ENCODE data around the gene C2CD3. TPM values are rescaled to one million over a fixed set of nuclear protein-coding genes. Genes with fewer than 3 reads are reported as not detected.
"Not testable (repeated sequence)": the region's sequence is repeated elsewhere in the genome, so short reads cannot be mapped to it uniquely, and the experiment has no call there.

Gene C2CD3
- total RNA-seq, 2 experiments from 2014 or later: 40.2 to 47.1 TPM

GRCh38 chr11:74147199-74147929, 23.4 kb downstream of the C2CD3 start:
- Mint-ChIP-seq H3K4me3 (no peak overlapping the region), H3K36me3 (peaks cover 20% of the 10 kb centered on the region), H3K9me3 (ENCODE audit: low read depth) (no peaks in the 10 kb centered on the region), H3K27me3 (no peaks in the 10 kb centered on the region), H3K27ac (no peak overlapping the region), H3K4me1 (peaks cover 4% of the 10 kb centered on the region)
- ATAC-seq (no peak), DNase-seq (no peak)
- CTCF ChIA-PET: interaction anchor here (1.3 kb wide), 1 partner anchor 108 kb away, joined by 3 read pairs; no protein-coding TSS in a partner anchor

- Mint-ChIP-seq H3K4me3 (no peak overlapping the region), H3K9me3 (ENCODE audit: low read depth) (no peaks in the 10 kb centered on the region), H3K27me3 (no peaks in the 10 kb centered on the region), H3K36me3 (peaks cover 16% of the 10 kb centered on the region), H3K4me1 (peaks cover 3% of the 10 kb centered on the region), H3K27ac (no peak overlapping the region)
- CTCF ChIA-PET: interaction anchor here (1.4 to 1.5 kb wide), 2 partner anchors 9 to 180 kb away, joined by 3 to 4 read pairs; no protein-coding TSS in a partner anchor
- DNase-seq: no peak
- ATAC-seq: no peak
These were observed 26.2 kb downstream of the C2CD3 start for GRCh38 chr11:74144592-74144991.

- H3K4me1 Mint-ChIP-seq: peaks cover 2% of the 10 kb centered on the region
- no peak overlapping the region for H3K4me3 Mint-ChIP-seq
- CTCF ChIA-PET: no interaction called here
- H3K27ac Mint-ChIP-seq: no peak overlapping the region
- no peak for ATAC-seq
- no peak for DNase-seq
- no peaks in the 10 kb centered on the region for H3K9me3 Mint-ChIP-seq (ENCODE audit: low read depth)
- peaks cover 17% of the 10 kb centered on the region for H3K36me3 Mint-ChIP-seq
- no peaks in the 10 kb centered on the region for H3K27me3 Mint-ChIP-seq
These were observed 28.2 kb downstream of the C2CD3 start for GRCh38 chr11:74142624-74143023.

GRCh38 chr11:74141908-74142307, 28.9 kb downstream of the C2CD3 start:
- Mint-ChIP-seq H3K4me3 (no peak overlapping the region), H3K27ac (no peak overlapping the region), H3K9me3 (ENCODE audit: low read depth) (no peaks in the 10 kb centered on the region), H3K36me3 (peaks cover 17% of the 10 kb centered on the region), H3K27me3 (no peaks in the 10 kb centered on the region), H3K4me1 (peaks cover 2% of the 10 kb centered on the region)
- DNase-seq (no peak), ATAC-seq (no peak)
- CTCF ChIA-PET: no interaction called here

- Mint-ChIP-seq H3K27me3 (no peaks in the 10 kb centered on the region), H3K27ac (no peak overlapping the region), H3K36me3 (peaks cover 18% of the 10 kb centered on the region), H3K4me1 (peaks cover 2% of the 10 kb centered on the region), H3K4me3 (no peak overlapping the region), H3K9me3 (ENCODE audit: low read depth) (no peaks in the 10 kb centered on the region)
- no peak for DNase-seq
- CTCF ChIA-PET: no interaction called here
- ATAC-seq: no peak
These were observed 29.5 kb downstream of the C2CD3 start for GRCh38 chr11:74141241-74141695.

- H3K4me3 Mint-ChIP-seq; H3K27me3 Mint-ChIP-seq; ATAC-seq; H3K27ac Mint-ChIP-seq; H3K4me1 Mint-ChIP-seq; CTCF ChIA-PET; H3K9me3 Mint-ChIP-seq (ENCODE audit: low read depth); DNase-seq: not testable (repeated sequence)
- H3K36me3 Mint-ChIP-seq: peaks cover 17% of the 10 kb centered on the region
These were observed 30.8 kb downstream of the C2CD3 start for GRCh38 chr11:74139919-74140431.

- no peaks in the 10 kb centered on the region for H3K27me3 Mint-ChIP-seq
- no peak for DNase-seq
- ATAC-seq: no peak
- no peak overlapping the region for H3K4me3 Mint-ChIP-seq
- H3K27ac Mint-ChIP-seq: no peak overlapping the region
- no peaks in the 10 kb centered on the region for H3K4me1 Mint-ChIP-seq
- no peaks in the 10 kb centered on the region for H3K9me3 Mint-ChIP-seq (ENCODE audit: low read depth)
- H3K36me3 Mint-ChIP-seq: peaks cover 14% of the 10 kb centered on the region
- CTCF ChIA-PET: no interaction called here
These were observed 31.5 kb downstream of the C2CD3 start for GRCh38 chr11:74139151-74139918.

- H3K4me1 Mint-ChIP-seq: no peaks in the 10 kb centered on the region
- CTCF ChIA-PET: no interaction called here
- no peak overlapping the region for H3K27ac Mint-ChIP-seq
- no peak for ATAC-seq
- peaks cover 14% of the 10 kb centered on the region for H3K36me3 Mint-ChIP-seq
- no peaks in the 10 kb centered on the region for H3K9me3 Mint-ChIP-seq (ENCODE audit: low read depth)
- no peak overlapping the region for H3K4me3 Mint-ChIP-seq
- H3K27me3 Mint-ChIP-seq: no peaks in the 10 kb centered on the region
- DNase-seq: no peak
These were observed 32.2 kb downstream of the C2CD3 start for GRCh38 chr11:74138572-74138971.

- DNase-seq: no peak
- CTCF ChIA-PET: no interaction called here
- H3K9me3 Mint-ChIP-seq (ENCODE audit: low read depth): no peaks in the 10 kb centered on the region
These were observed 32.8 kb downstream of the C2CD3 start for GRCh38 chr11:74138021-74138420.

GRCh38 chr11:74135127-74135840, 35.5 kb downstream of the C2CD3 start:
- ATAC-seq (no peak), DNase-seq (no peak)
- CTCF ChIA-PET: interaction anchor here (0.8 to 1.1 kb wide), 2 partner anchors 10 to 90 kb away, joined by 3 read pairs; no protein-coding TSS in a partner anchor
- H3K27me3 Mint-ChIP-seq: no peaks in the 10 kb centered on the region
- H3K4me3 Mint-ChIP-seq: no peak overlapping the region
- H3K4me1 Mint-ChIP-seq: no peaks in the 10 kb centered on the region
- peaks cover 38% of the 10 kb centered on the region for H3K36me3 Mint-ChIP-seq
- H3K27ac Mint-ChIP-seq: no peak overlapping the region
- no peaks in the 10 kb centered on the region for H3K9me3 Mint-ChIP-seq (ENCODE audit: low read depth)

More at GRCh38 chr11:74138021-74138420, 32.8 kb downstream of the C2CD3 start:
- Mint-ChIP-seq H3K27me3 (no peaks in the 10 kb centered on the region), H3K4me1 (no peaks in the 10 kb centered on the region), H3K4me3 (no peak overlapping the region), H3K36me3 (peaks cover 14% of the 10 kb centered on the region), H3K27ac (no peak overlapping the region)
- ATAC-seq: no peak

GRCh38 chr11:74134661-74135060, 36.1 kb downstream of the C2CD3 start:
- Mint-ChIP-seq H3K27me3 (no peaks in the 10 kb centered on the region), H3K4me3 (no peak overlapping the region), H3K27ac (no peak overlapping the region), H3K4me1 (no peaks in the 10 kb centered on the region), H3K36me3 (peaks cover 38% of the 10 kb centered on the region), H3K9me3 (ENCODE audit: low read depth) (no peaks in the 10 kb centered on the region)
- CTCF ChIA-PET: no interaction called here
- DNase-seq: no peak
- no peak for ATAC-seq

- ATAC-seq (no peak), DNase-seq (no peak)
- H3K9me3 Mint-ChIP-seq (ENCODE audit: low read depth): no peaks in the 10 kb centered on the region
- CTCF ChIA-PET: no interaction called here
- peaks cover 40% of the 10 kb centered on the region for H3K36me3 Mint-ChIP-seq
- no peak overlapping the region for H3K4me3 Mint-ChIP-seq
- no peaks in the 10 kb centered on the region for H3K27me3 Mint-ChIP-seq
- no peaks in the 10 kb centered on the region for H3K4me1 Mint-ChIP-seq
- H3K27ac Mint-ChIP-seq: no peak overlapping the region
These were observed 37.4 kb downstream of the C2CD3 start for GRCh38 chr11:74133436-74133835.

GRCh38 chr11:74132833-74133232, 38.0 kb downstream of the C2CD3 start:
- no peak overlapping the region for H3K4me3 Mint-ChIP-seq
- no peaks in the 10 kb centered on the region for H3K27me3 Mint-ChIP-seq
- H3K9me3 Mint-ChIP-seq (ENCODE audit: low read depth): no peaks in the 10 kb centered on the region
- no peaks in the 10 kb centered on the region for H3K4me1 Mint-ChIP-seq
- no peak overlapping the region for H3K27ac Mint-ChIP-seq
- H3K36me3 Mint-ChIP-seq: peaks cover 37% of the 10 kb centered on the region
- ATAC-seq (no peak), DNase-seq (no peak)
- CTCF ChIA-PET: no interaction called here

All from activated CD8-positive, alpha-beta memory T cell treated with anti-CD3 and anti-CD28 coated beads, Interleukin-2, amount 10 ng/mL, durations not matched to agents 7 days and 5 days (primary cell).